Skeletal muscle cell (primary cell): Measurements from ENCODE around the gene IQGAP3.

Experiments used
- DNase-seq: peaks from one replicate; pipeline ENCODE4 v3.0.0-alpha.2; 2010; ENCODE audit warnings: low read depth
- H3K4me3 ChIP-seq: 2 replicates; pipeline ENCODE4 v1.5.1; 2011; ENCODE audit warnings: low read depth, mild to moderate bottlenecking, control low read depth, low read length, moderate library complexity

Gene IQGAP3

DNA sequence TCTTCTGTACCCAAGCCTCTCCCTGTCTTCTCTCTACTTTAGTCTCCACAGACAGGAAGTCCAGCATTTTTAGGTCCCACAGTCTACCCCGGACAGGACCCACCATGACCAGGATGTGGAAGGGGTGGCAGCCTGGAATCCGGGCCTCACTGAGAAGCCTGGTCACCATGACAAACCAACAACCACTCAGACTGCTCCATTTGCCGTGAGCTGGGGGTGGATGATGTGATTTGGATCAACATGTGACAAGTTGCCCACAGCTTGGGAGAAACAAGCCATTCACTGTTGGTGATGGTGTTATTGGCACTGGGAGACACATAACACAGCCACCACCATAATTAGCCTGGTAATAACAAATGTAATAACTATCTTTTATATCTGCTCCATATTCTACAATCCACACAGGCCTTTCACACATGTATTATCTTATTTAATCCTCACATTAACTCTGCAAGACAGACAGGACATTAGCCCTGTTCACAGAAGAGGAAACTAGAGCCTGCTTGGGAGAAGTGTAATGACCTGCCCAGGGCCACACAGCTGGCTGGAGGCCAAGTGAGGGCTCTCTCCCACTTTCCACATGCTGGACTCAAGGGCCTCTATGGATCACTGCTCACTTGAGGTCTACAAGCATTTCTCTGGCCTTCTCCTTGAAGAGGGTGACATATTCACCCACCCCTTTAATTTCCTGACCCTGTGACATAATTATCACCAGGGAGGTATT, 94.7 kb downstream of the IQGAP3 start:
- no peak for DNase-seq
- no peak overlapping the region for H3K4me3 ChIP-seq

DNA sequence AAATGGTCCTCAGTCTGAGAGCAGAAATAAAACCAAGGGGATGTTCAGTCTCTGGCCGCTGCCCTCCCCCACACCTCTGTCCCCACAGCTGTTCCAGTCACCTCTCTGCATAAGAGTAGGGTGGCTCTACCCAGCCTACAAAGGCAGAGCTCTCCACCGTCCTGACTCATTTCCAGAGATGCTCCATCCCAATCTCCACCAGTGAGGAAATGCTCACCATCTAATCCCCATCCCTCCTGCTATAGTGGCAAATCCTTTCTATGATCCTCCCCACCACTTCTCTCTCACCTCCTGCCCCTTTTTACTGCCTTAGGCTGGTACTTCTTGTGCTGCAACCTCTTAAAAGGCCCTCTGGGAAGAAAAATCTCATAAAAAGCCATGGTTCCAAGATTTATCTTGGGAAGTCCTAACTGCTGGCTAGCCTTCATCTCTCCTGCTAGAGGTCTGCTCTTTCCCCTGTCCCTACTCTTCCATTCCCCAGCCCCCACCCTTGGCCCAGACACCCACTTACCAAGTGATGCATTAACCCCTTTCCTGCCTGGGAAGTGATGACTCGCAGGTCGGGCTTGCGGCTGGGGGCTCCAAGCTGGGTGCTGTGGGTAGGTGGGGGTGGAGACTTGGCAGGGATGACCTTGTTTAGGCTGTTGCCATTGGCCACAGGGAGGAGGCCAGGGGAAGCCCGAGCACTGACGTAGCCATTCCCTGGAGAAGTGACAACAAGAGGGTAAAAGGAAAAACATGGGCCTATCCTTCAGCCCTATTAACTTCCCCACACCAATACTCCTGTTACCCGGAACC, 95.7 kb downstream of the IQGAP3 start:
- no peak overlapping the region for H3K4me3 ChIP-seq
- no peak for DNase-seq

DNA sequence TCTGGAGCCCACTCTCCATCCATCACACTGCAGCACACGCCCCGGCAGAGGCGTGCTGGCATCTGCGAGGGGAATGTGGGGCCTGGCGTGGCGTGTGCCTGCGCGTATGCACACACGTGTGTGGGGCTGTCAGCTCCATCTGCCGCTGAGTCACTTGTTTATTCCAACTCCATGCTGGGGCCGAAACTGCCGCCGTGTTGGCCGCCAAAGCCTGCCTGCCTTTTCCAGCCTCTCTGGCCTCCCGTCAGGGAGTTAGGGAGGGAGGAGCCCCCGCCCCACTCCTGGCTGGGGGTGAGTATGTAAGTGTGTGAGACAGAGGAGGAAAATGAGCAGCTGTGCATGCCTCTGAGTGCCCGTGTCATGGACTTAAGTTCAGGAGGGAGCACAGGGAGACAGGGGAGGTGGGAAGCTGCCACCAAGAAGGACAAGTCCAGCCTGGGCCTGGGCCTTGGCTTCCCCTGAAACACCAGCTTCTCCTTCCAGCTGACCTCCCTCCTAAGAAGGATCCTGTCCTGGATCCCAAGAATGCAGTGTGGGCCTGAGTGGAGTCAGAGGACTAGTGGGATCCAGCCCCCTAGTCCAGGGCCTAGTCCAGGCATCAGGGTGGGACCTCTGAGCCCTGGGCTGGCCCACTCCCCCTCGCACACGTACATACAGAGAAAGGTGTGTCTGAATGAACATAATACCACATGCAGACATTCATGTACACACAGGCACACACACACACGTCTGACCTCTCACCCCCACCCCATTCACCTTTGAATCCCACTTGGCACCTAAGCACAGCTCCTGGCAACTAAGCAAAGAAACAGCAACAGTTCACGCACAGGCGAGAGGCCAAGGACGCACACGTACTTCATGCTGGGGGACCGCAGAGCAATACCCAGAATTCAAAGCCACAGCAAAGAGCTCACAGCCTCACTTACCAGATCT, 96.5 kb downstream of the IQGAP3 start:
- DNase-seq, result no peak
- no peak overlapping the region for H3K4me3 ChIP-seq
